Neutrophil (primary cell): ENCODE data around the gene DZIP1.

Experiments
- H3K27ac ChIP-seq: fragments of 200-600 bp; sonication (generic); 2 replicates; pipeline ENCODE4 v1.5.1; 2016; ENCODE audit warnings: mild to moderate bottlenecking, moderate library complexity
- H3K27me3 ChIP-seq: fragments of 200-600 bp; sonication (generic); 2 replicates; pipeline ENCODE4 v1.6.0; 2016; ENCODE audit warnings: mild to moderate bottlenecking
- H3K36me3 ChIP-seq: fragments of 200-600 bp; sonication (generic); 2 replicates; pipeline ENCODE4 v1.5.1; 2017
- H3K4me1 ChIP-seq, 2 experiments: fragments of 200-600 bp in 1 of 2; sonication (generic) in 1 of 2; 1 replicate in 1 of 2; 2 replicates in 1 of 2; pipeline versions ENCODE4 v1.5.1 to v1.6.1; 2013 to 2016; ENCODE audit warnings: low read depth in 1 of 2, low read length in 1 of 2, mild to moderate bottlenecking in 1 of 2, moderate library complexity in 1 of 2; ENCODE audit not compliant: control insufficient read depth in 1 of 2, insufficient read depth in 1 of 2
- H3K4me3 ChIP-seq, 2 experiments: fragments of 200-600 bp in 1 of 2; sonication (generic) in 1 of 2; 1 replicate in 1 of 2; 2 replicates in 1 of 2; pipeline ENCODE4 v1.5.1; 2013 to 2016; ENCODE audit warnings: low read depth in 1 of 2, low read length in 1 of 2, mild to moderate bottlenecking in 1 of 2, moderate library complexity in 1 of 2
- H3K9me3 ChIP-seq: fragments of 200-600 bp; sonication (generic); 2 replicates; pipeline ENCODE4 v1.5.1; 2016
- CTCF ChIP-seq: fragments of 200-600 bp; sonication (generic); IDR thresholded peaks from 2 replicates; pipeline ENCODE4 v1.5.1; 2016; ENCODE audit warnings: antibody characterized with exemption

Gene DZIP1

GRCh38 chr13:95660981-95661581, 16.6 kb upstream of the DZIP1 start:
- H3K4me3 ChIP-seq, result no peak overlapping the region
- TF ChIP-seq CTCF, result no peak
- no peaks in the 10 kb centered on the region for H3K9me3 ChIP-seq
- H3K27ac ChIP-seq, result no peak overlapping the region
- peaks cover 0 to 1% of the 10 kb centered on the region in 2 experiments for H3K4me1 ChIP-seq
- H3K27me3 ChIP-seq, result no peaks in the 10 kb centered on the region
- no peaks in the 10 kb centered on the region for H3K36me3 ChIP-seq

GRCh38 chr13:95659500-95659899, 15.0 kb upstream of the DZIP1 start:
- Histone ChIP-seq H3K4me1 (peaks cover 0 to 4% of the 10 kb centered on the region in 2 experiments), H3K27me3 (no peaks in the 10 kb centered on the region), H3K9me3 (no peaks in the 10 kb centered on the region), H3K36me3 (no peaks in the 10 kb centered on the region), H3K27ac (no peak overlapping the region), H3K4me3 (no peak overlapping the region)
- no peak for TF ChIP-seq CTCF

GRCh38 chr13:95656386-95657015, 12.0 kb upstream of the DZIP1 start:
- no peaks in the 10 kb centered on the region for H3K27me3 ChIP-seq
- H3K4me1 ChIP-seq, result peaks cover 0 to 4% of the 10 kb centered on the region in 2 experiments
- no peaks in the 10 kb centered on the region for H3K9me3 ChIP-seq
- TF ChIP-seq CTCF, result no peak
- H3K4me3 ChIP-seq, result no peak overlapping the region
- H3K36me3 ChIP-seq, result no peaks in the 10 kb centered on the region
- no peak overlapping the region for H3K27ac ChIP-seq

GRCh38 chr13:95652821-95653220, 8.3 kb upstream of the DZIP1 start:
- Histone ChIP-seq H3K4me3 (no peak overlapping the region), H3K27ac (no peak overlapping the region), H3K4me1 (peaks cover 13 to 17% of the 10 kb centered on the region in 2 experiments), H3K36me3 (no peaks in the 10 kb centered on the region), H3K9me3 (no peaks in the 10 kb centered on the region), H3K27me3 (no peaks in the 10 kb centered on the region)
- TF ChIP-seq CTCF, result no peak

GRCh38 chr13:95652244-95652764, 7.8 kb upstream of the DZIP1 start:
- Histone ChIP-seq H3K36me3 (no peaks in the 10 kb centered on the region), H3K27ac (no peak overlapping the region), H3K27me3 (no peaks in the 10 kb centered on the region), H3K9me3 (no peaks in the 10 kb centered on the region), H3K4me3 (no peak overlapping the region), H3K4me1 (peaks cover 13 to 17% of the 10 kb centered on the region in 2 experiments)
- no peak for TF ChIP-seq CTCF
